Activated CD8-positive, alpha-beta memory T cell treated with anti-CD3 and anti-CD28 coated beads, Interleukin-2, amount 50 U/mL, for 1 hour (primary cell): ENCODE measurements around the gene APOE.
A peak's percentile ranks its signal among the peaks of the same experiment; 100 is the strongest.
"Not testable (repeated sequence)": the region's sequence is repeated elsewhere in the genome, so short reads cannot be mapped to it uniquely, and the experiment has no call there.

Experiments used
- DNase-seq: peaks from one replicate; pipeline ENCODE4 v3.0.0-alpha.2; 2020; ENCODE audit errors: extremely low read depth

APOE gene

GRCh38 chr19:44909775-44910174 is 4.2 kb downstream of the APOE start:
- DNase-seq = no peak

GRCh38 chr19:44911896-44912295 is 6.3 kb downstream of the APOE start:
- not testable (repeated sequence) for DNase-seq

- DNase-seq = no peak
Measured at GRCh38 chr19:44912854-44913253, 7.3 kb downstream of the APOE start.

- DNase-seq = not testable (repeated sequence)
Measured at GRCh38 chr19:44913512-44914432, 8.2 kb downstream of the APOE start.

- DNase-seq = peak; percentile 40
Measured at GRCh38 chr19:44914433-44915206, 9.0 kb downstream of the APOE start, which contains the start of gene APOC1. APOC1 (plus strand) TSS chr19:44914608; CDS start chr19:44914892, 284 bp downstream.

- DNase-seq = no peak
Measured at GRCh38 chr19:44924243-44924725, 18.7 kb downstream of the APOE start.

GRCh38 chr19:44925114-44925891 is 19.7 kb downstream of the APOE start:
- no peak for DNase-seq

GRCh38 chr19:44926245-44927077 is 20.9 kb downstream of the APOE start:
- DNase-seq = not testable (repeated sequence)

GRCh38 chr19:44927746-44928145 is 22.1 kb downstream of the APOE start:
- DNase-seq = no peak

- no peak for DNase-seq
Measured at GRCh38 chr19:44930088-44930487, 24.5 kb downstream of the APOE start.

- DNase-seq = no peak
Measured at GRCh38 chr19:44931541-44931940, 25.9 kb downstream of the APOE start.

- DNase-seq = no peak
Measured at GRCh38 chr19:44939668-44940067, 34.1 kb downstream of the APOE start.

- no peak for DNase-seq
Measured at GRCh38 chr19:44942067-44942571, 36.5 kb downstream of the APOE start, which contains the start of gene APOC4. APOC4 (plus strand) TSS chr19:44942237; CDS start chr19:44942278, 41 bp downstream.

GRCh38 chr19:44943801-44944249 is 38.2 kb downstream of the APOE start:
- no peak for DNase-seq

- DNase-seq = no peak
Measured at GRCh38 chr19:44947041-44947581, 41.5 kb downstream of the APOE start.

- no peak for DNase-seq
Measured at GRCh38 chr19:44948237-44948636, 42.6 kb downstream of the APOE start.

- DNase-seq = no peak
Measured at GRCh38 chr19:44948763-44949374, 43.3 kb downstream of the APOE start.

GRCh38 chr19:44949550-44949949 is 44.0 kb downstream of the APOE start:
- no peak for DNase-seq
